GM18951 (cell line): ENCODE results near the gene NPIPA5.
"Not testable (repeated sequence)": the region's sequence is repeated elsewhere in the genome, so short reads cannot be mapped to it uniquely, and the experiment has no call there.

Experiments
- POLR2A ChIP-seq: IDR thresholded peaks from 4 replicates; pipeline ENCODE4 v1.6.1; 2011; ENCODE audit warnings: mild to moderate bottlenecking; ENCODE audit not compliant: insufficient read length, insufficient read depth; ENCODE audit errors: extremely low read depth
- in situ Hi-C: fragments of 300-500 bp; cut with MboI; formaldehyde crosslinking; loops from one replicate; pipeline ENCODE4 v1.12.0; 2022; ENCODE audit warnings: low sequenced_read_pairs, mixed read lengths, inconsistent platforms; ENCODE audit not compliant: unreplicated experiment

Gene NPIPA5

GRCh38 chr16:15399317-15399716, 21.2 kb upstream of the NPIPA5 start:
- TF ChIP-seq POLR2A, result no peak

GRCh38 chr16:15398618-15399316, 20.7 kb upstream of the NPIPA5 start:
- in situ Hi-C loops, result no loop called here
- TF ChIP-seq POLR2A, result no peak

More at GRCh38 chr16:15399317-15399716, 21.2 kb upstream of the NPIPA5 start:
- in situ Hi-C loops, result no loop called here

- in situ Hi-C loops, result no loop called here
- no peak for TF ChIP-seq POLR2A
Observed at GRCh38 chr16:15396948-15397594, 19.0 kb upstream of the NPIPA5 start.

- in situ Hi-C loops, result not testable (repeated sequence)
Observed at GRCh38 chr16:15396509-15396829, 18.4 kb upstream of the NPIPA5 start.

- in situ Hi-C loops, result not testable (repeated sequence)
Observed at GRCh38 chr16:15395631-15396508, 17.8 kb upstream of the NPIPA5 start, which contains the start of gene MPV17L. MPV17L (plus strand) TSS chr16:15395754; CDS start chr16:15395898, 144 bp downstream.

GRCh38 chr16:15393025-15393424, 14.9 kb upstream of the NPIPA5 start:
- in situ Hi-C loops, result not testable (repeated sequence)

GRCh38 chr16:15389916-15390315, 11.8 kb upstream of the NPIPA5 start:
- in situ Hi-C loops, result not testable (repeated sequence)

GRCh38 chr16:15388060-15388459, 10.0 kb upstream of the NPIPA5 start:
- in situ Hi-C loops, result not testable (repeated sequence)

- in situ Hi-C loops, result not testable (repeated sequence)
Observed at GRCh38 chr16:15382810-15383209, 4.7 kb upstream of the NPIPA5 start.

GRCh38 chr16:15357495-15357894, 20.6 kb downstream of the NPIPA5 start:
- in situ Hi-C loops, result not testable (repeated sequence)

GRCh38 chr16:15354846-15355245, 23.2 kb downstream of the NPIPA5 start:
- in situ Hi-C loops, result not testable (repeated sequence)

- in situ Hi-C loops, result not testable (repeated sequence)
Observed at GRCh38 chr16:15352852-15353251, 25.2 kb downstream of the NPIPA5 start.

GRCh38 chr16:15351745-15352144, 26.3 kb downstream of the NPIPA5 start:
- in situ Hi-C loops, result not testable (repeated sequence)

GRCh38 chr16:15351251-15351650, 26.8 kb downstream of the NPIPA5 start:
- in situ Hi-C loops, result not testable (repeated sequence)

- in situ Hi-C loops, result not testable (repeated sequence)
Observed at GRCh38 chr16:15348721-15349120, 29.4 kb downstream of the NPIPA5 start.

- in situ Hi-C loops, result not testable (repeated sequence)
Observed at GRCh38 chr16:15342337-15342736, 35.8 kb downstream of the NPIPA5 start.

GRCh38 chr16:15338986-15339385, 39.1 kb downstream of the NPIPA5 start:
- in situ Hi-C loops, result not testable (repeated sequence)

GRCh38 chr16:15337974-15338605, 40.0 kb downstream of the NPIPA5 start:
- in situ Hi-C loops, result not testable (repeated sequence)

- in situ Hi-C loops, result not testable (repeated sequence)
Observed at GRCh38 chr16:15335609-15336008, 42.5 kb downstream of the NPIPA5 start.
